PC-3 (cell line): ENCODE data around the gene NLGN1. TPM values are rescaled to one million over a fixed set of nuclear protein-coding genes. Genes with fewer than 3 reads are reported as not detected.

ENCODE experiments used
- ATAC-seq: fragments of 200-7000 bp; cut with Tn5 transposase; 2 replicates; pipeline ENCODE4 v1.9.1; 2020; ENCODE audit warnings: mild to moderate bottlenecking, moderate library complexity
- BruUV-seq: library from RNA; stranded (reverse); fragments of 400-500 nt; replicated peaks from 2 replicates; lab custom pipeline; 2021; lab: Mats Ljungman, UMichigan
- CTCF ChIA-PET: fragments of 300-600 bp; sonication (Branson Sonifier 250); formaldehyde crosslinking; loops from one replicate; lab custom pipeline; 2022; ENCODE audit warnings: antibody characterized with exemption; lab: Charles Lee
- POLR2A ChIA-PET: fragments of 300-600 bp; sonication (Branson Sonifier 250); formaldehyde crosslinking; loops from one replicate; lab custom pipeline; 2022; ENCODE audit warnings: antibody characterized with exemption; ENCODE audit not compliant: unreplicated experiment; lab: Charles Lee
- DNase-seq: peaks from one replicate; pipeline ENCODE4 v3.0.0-alpha.2; 2015
- H2AFZ ChIP-seq: fragments of 300-600 bp; sonication (generic); 2 replicates; pipeline ENCODE4 v1.6.0; 2016; ENCODE audit warnings: antibody characterized with exemption, low read length
- H3F3A ChIP-seq: fragments of 300-600 bp; sonication (generic); one replicate; pipeline ENCODE4 v1.6.0; 2017; ENCODE audit warnings: antibody characterized with exemption, low read length, control low read depth, mild to moderate bottlenecking; ENCODE audit not compliant: unreplicated experiment
- H3K27ac ChIP-seq: fragments of 300-600 bp; sonication (generic); 2 replicates; pipeline ENCODE4 v1.5.1; 2016; ENCODE audit warnings: mild to moderate bottlenecking, low read length
- H3K27me3 ChIP-seq: fragments of 300-600 bp; sonication (generic); 2 replicates; pipeline ENCODE4 v1.6.1; 2016; ENCODE audit warnings: low read length, mixed read lengths
- H3K36me3 ChIP-seq: fragments of 300-600 bp; sonication (generic); 2 replicates; pipeline ENCODE4 v1.6.1; 2016; ENCODE audit warnings: low read depth, mixed run types, low read length, mixed read lengths
- H3K4me1 ChIP-seq: fragments of 300-600 bp; sonication (generic); 2 replicates; pipeline ENCODE4 v1.5.1; 2016; ENCODE audit warnings: low read length; ENCODE audit not compliant: insufficient read depth
- H3K4me2 ChIP-seq: fragments of 300-600 bp; sonication (generic); 2 replicates; pipeline ENCODE4 v1.6.0; 2016; ENCODE audit warnings: low read length
- H3K4me3 ChIP-seq: fragments of 300-600 bp; sonication (generic); 2 replicates; pipeline ENCODE4 v1.5.1; 2016; ENCODE audit warnings: mild to moderate bottlenecking, low read length, mixed read lengths
- H3K79me2 ChIP-seq: fragments of 300-600 bp; sonication (generic); 2 replicates; pipeline ENCODE4 v1.6.1; 2017; ENCODE audit warnings: low read length, mixed read lengths
- H3K9ac ChIP-seq: fragments of 300-600 bp; sonication (generic); 2 replicates; pipeline ENCODE4 v1.6.0; 2016; ENCODE audit warnings: mild to moderate bottlenecking, low read length
- H3K9me2 ChIP-seq: fragments of 300-600 bp; sonication (generic); replicated peaks from 2 replicates; pipeline ENCODE4 v1.6.1; 2016; ENCODE audit warnings: mixed run types, low read length, mixed read lengths
- H3K9me3 ChIP-seq: fragments of 300-600 bp; sonication (generic); 2 replicates; pipeline ENCODE4 v1.6.1; 2016; ENCODE audit warnings: low read length, mixed read lengths
- H4K20me1 ChIP-seq: fragments of 300-600 bp; sonication (generic); 2 replicates; pipeline ENCODE4 v1.6.1; 2016; ENCODE audit warnings: low read length, mixed read lengths
- EZH2 ChIP-seq: fragments of 300-600 bp; sonication (generic); IDR thresholded peaks from one replicate; pipeline ENCODE4 v1.6.1; 2017; ENCODE audit warnings: antibody characterized with exemption, mild to moderate bottlenecking, low read length; ENCODE audit not compliant: unreplicated experiment
- EZH2phosphoT487 ChIP-seq: fragments of 300-600 bp; sonication (generic); IDR thresholded peaks from 2 replicates; pipeline ENCODE4 v1.6.1; 2018; ENCODE audit warnings: mild to moderate bottlenecking, antibody characterized with exemption, low read length, borderline replicate concordance
- intact Hi-C: fragments of 100-400 bp; cut with micrococcal nuclease; formaldehyde crosslinking; loops from 2 replicates; pipeline ENCODE4 v1.9.0; 2023
- total RNA-seq: library from RNA; depleted of rRNA; stranded (reverse); fragments of >200 nt; gene quantifications from 2 replicates; pipeline ENCODE4 v1.2.3, GENCODE V29; 2014
- TF ChIP-seq, protein P1 (sequence below): fragments of 300-600 bp; sonication (generic); conservative IDR thresholded peaks from 2 replicates; pipeline ENCODE4 v1.5.1; 2017; ENCODE audit warnings: antibody characterized with exemption, low read depth, mild to moderate bottlenecking, low read length

Gene NLGN1
- total RNA-seq, 1 experiment from 2014 or later = 0.77 TPM

DNA sequence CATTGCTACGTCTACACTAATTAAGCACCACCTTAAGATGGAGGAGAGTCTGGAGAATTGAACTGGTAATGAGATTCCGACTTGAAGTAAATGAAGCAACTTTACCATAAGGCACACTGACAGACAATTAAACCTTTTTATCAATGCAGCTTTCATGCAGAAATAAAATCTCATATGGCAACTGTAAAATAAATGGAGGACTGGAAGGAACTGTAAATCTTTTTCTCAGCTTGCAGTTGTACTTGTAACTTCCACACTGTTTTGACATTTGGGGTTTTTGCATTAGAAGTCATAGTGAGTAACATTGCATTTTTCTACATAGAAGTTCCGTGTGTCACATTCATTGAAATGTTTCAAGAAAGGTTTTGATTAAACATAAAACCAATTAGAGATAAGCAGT is 705.3 kb downstream of the NLGN1 start:
- TF ChIP-seq EZH2 (no peak), EZH2phosphoT487 (no peak)
- TF ChIP-seq, protein P1, sequence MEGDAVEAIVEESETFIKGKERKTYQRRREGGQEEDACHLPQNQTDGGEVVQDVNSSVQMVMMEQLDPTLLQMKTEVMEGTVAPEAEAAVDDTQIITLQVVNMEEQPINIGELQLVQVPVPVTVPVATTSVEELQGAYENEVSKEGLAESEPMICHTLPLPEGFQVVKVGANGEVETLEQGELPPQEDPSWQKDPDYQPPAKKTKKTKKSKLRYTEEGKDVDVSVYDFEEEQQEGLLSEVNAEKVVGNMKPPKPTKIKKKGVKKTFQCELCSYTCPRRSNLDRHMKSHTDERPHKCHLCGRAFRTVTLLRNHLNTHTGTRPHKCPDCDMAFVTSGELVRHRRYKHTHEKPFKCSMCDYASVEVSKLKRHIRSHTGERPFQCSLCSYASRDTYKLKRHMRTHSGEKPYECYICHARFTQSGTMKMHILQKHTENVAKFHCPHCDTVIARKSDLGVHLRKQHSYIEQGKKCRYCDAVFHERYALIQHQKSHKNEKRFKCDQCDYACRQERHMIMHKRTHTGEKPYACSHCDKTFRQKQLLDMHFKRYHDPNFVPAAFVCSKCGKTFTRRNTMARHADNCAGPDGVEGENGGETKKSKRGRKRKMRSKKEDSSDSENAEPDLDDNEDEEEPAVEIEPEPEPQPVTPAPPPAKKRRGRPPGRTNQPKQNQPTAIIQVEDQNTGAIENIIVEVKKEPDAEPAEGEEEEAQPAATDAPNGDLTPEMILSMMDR = no peak
- POLR2A ChIA-PET = no interaction called here

DNA sequence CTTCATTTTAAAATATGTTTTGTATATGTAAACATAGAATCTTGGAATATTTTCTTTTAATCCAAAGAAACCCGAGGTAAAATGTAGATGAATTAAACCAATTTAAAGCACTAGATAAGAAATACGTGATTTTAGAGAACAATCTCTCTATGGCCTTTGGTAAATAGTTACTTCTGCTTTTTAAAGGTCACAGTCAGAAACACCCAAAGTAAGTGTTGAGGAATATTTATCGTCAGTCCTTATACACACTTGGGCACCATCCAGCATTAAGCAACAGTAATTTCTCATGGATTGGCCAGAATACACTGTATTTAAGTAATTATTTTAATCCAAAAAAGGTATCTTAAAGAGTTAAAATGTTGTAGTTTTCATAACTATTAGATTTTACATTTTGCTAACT is 713.2 kb downstream of the NLGN1 start:
- no peak overlapping the region for H3K4me3 ChIP-seq
- H3K27me3 ChIP-seq = no peaks in the 10 kb centered on the region
- no peak overlapping the region for H2AFZ ChIP-seq
- no peaks in the 10 kb centered on the region for H3K36me3 ChIP-seq
- DNase-seq (no peak), ATAC-seq (no peak)
- H4K20me1 ChIP-seq = no peaks in the 10 kb centered on the region
- TF ChIP-seq EZH2phosphoT487 = no peak
- TF ChIP-seq EZH2 = no peak
- TF ChIP-seq, protein P1 = no peak
- H3K9ac ChIP-seq = no peak overlapping the region
- no peaks in the 10 kb centered on the region for H3K79me2 ChIP-seq
- H3F3A ChIP-seq = no peaks in the 10 kb centered on the region
- H3K27ac ChIP-seq = no peak overlapping the region
- no peaks in the 10 kb centered on the region for H3K4me1 ChIP-seq
- no peak overlapping the region for H3K4me2 ChIP-seq
- H3K9me3 ChIP-seq = no peaks in the 10 kb centered on the region
- ChIA-PET POLR2A (no interaction called here), CTCF (no interaction called here)
- BruUV-seq = no TSS peak
- intact Hi-C loops = no loop called here
- no peaks in the 10 kb centered on the region for H3K9me2 ChIP-seq

More for the DNA sequence above, 705.3 kb downstream of the NLGN1 start:
- ATAC-seq (no peak), DNase-seq (no peak)
- Histone ChIP-seq H3K9ac (no peak overlapping the region), H3K4me2 (no peak overlapping the region), H3K79me2 (no peaks in the 10 kb centered on the region), H2AFZ (no peak overlapping the region), H3K9me3 (no peaks in the 10 kb centered on the region), H3K36me3 (no peaks in the 10 kb centered on the region), H3F3A (no peaks in the 10 kb centered on the region), H4K20me1 (no peaks in the 10 kb centered on the region), H3K4me1 (peaks cover 25% of the 10 kb centered on the region), H3K9me2 (no peaks in the 10 kb centered on the region), H3K4me3 (no peak overlapping the region), H3K27ac (no peak overlapping the region), H3K27me3 (no peaks in the 10 kb centered on the region)
- intact Hi-C loops = no loop called here
- no TSS peak for BruUV-seq
- CTCF ChIA-PET = no interaction called here

DNA sequence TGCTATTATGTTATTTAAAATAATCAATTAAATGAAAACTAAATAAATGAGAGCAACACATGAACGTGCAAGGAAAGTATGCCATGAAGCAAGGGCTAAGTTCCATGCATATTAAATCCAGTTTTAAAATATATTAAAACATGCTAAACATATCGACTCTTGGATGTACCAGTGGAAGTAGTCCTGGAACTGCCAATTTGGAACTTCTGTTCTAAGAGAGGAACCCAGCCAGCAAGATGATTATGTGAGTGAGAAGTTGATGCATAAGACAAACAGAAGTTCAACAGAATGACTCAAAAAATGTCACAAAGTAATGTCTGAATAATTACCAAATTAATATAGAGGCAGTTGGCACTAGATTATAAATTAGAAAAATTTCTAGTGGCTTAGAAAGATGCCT is 714.2 kb downstream of the NLGN1 start:
- ChIA-PET CTCF (no interaction called here), POLR2A (no interaction called here)
- Histone ChIP-seq H3K79me2 (no peaks in the 10 kb centered on the region), H3K27ac (no peak overlapping the region), H3K27me3 (no peaks in the 10 kb centered on the region), H3K4me3 (no peak overlapping the region), H3K9me2 (no peaks in the 10 kb centered on the region), H3K9ac (no peak overlapping the region), H3F3A (no peaks in the 10 kb centered on the region), H2AFZ (no peak overlapping the region), H3K36me3 (no peaks in the 10 kb centered on the region), H4K20me1 (no peaks in the 10 kb centered on the region), H3K4me1 (no peaks in the 10 kb centered on the region), H3K4me2 (no peak overlapping the region), H3K9me3 (no peaks in the 10 kb centered on the region)
- intact Hi-C loops = no loop called here
- TF ChIP-seq EZH2phosphoT487 = no peak
- TF ChIP-seq, protein P1 = no peak
- no peak for TF ChIP-seq EZH2
- DNase-seq (no peak), ATAC-seq (no peak)
- BruUV-seq = no TSS peak
